K562 (cell line): Measurements from ENCODE around the gene AFDN. TPM values are rescaled to one million over a fixed set of nuclear protein-coding genes. Genes with fewer than 3 reads are reported as not detected.
A peak's percentile ranks its signal among the peaks of the same experiment; 100 is the strongest.

Experiments
- CBFB ChIP-seq: sonication (generic); formaldehyde crosslinking; IDR thresholded peaks from 2 replicates; pipeline ENCODE4 v1.4.0; 2020; ENCODE audit warnings: mild to moderate bottlenecking, missing genetic modification reagents
- CEBPZ ChIP-seq: fragments of 150-350 bp; IDR thresholded peaks from 2 replicates; pipeline ENCODE4 v1.6.1; 2014; ENCODE audit warnings: low read depth, mild to moderate bottlenecking, low read length, borderline replicate concordance
- E2F6 ChIP-seq, 2 experiments: IDR thresholded peaks; 2 replicates each; pipeline ENCODE4 v1.6.1; 2011; ENCODE audit warnings: borderline replicate concordance in 1 of 2, control low read depth in 1 of 2, low read depth in 1 of 2, low read length in 1 of 2, mild to moderate bottlenecking in 1 of 2, mixed read lengths in 1 of 2, moderate library complexity in 1 of 2; ENCODE audit not compliant: insufficient read depth in 1 of 2, insufficient read length in 1 of 2, poor library complexity in 1 of 2, severe bottlenecking in 1 of 2; ENCODE audit errors: extremely low read depth in 1 of 2
- ELF2 ChIP-seq: fragments of 250-450 bp; sonication (Bioruptor Pico); IDR thresholded peaks from 2 replicates; pipeline ENCODE4 v1.5.0; 2021; ENCODE audit warnings: mild to moderate bottlenecking
- FOXJ2 ChIP-seq: fragments of 200-800 bp; sonication (Bioruptor generic); IDR thresholded peaks from 2 replicates; pipeline ENCODE4 v1.6.1; 2016; ENCODE audit warnings: missing genetic modification characterization, missing compliant biosample characterization
- FOXK2 ChIP-seq, 2 experiments: fragments of 450-650 bp; IDR thresholded peaks in 1 of 2; conservative IDR thresholded peaks in 1 of 2; 2 replicates each; pipeline ENCODE4 v1.6.1; 2016; ENCODE audit warnings: low read depth in 2 of 2, mild to moderate bottlenecking in 1 of 2
- IFI16 ChIP-seq: fragments of 250-450 bp; sonication (Bioruptor Pico); IDR thresholded peaks from 2 replicates; pipeline ENCODE4 v2.1.2; 2022; ENCODE audit warnings: mild to moderate bottlenecking, inconsistent platforms
- JUND ChIP-seq, 2 experiments: IDR thresholded peaks; 2 replicates in 1 of 2; 3 replicates in 1 of 2; pipeline ENCODE4 v1.6.1; 2011; ENCODE audit warnings: borderline replicate concordance in 2 of 2, low read depth in 2 of 2, low read length in 2 of 2, improper control_type of control experiment in 1 of 2, missing biosample characterization in 1 of 2, missing genetic modification characterization in 1 of 2, missing genetic modification reagents in 1 of 2
- MAFK ChIP-seq: IDR thresholded peaks from 2 replicates; pipeline ENCODE4 v1.6.1; 2011; ENCODE audit warnings: low read length, improper control_type of control experiment
- MEF2A ChIP-seq: IDR thresholded peaks from 2 replicates; pipeline ENCODE4 v1.6.1; 2011; ENCODE audit warnings: low read depth, mild to moderate bottlenecking, low read length, moderate library complexity; ENCODE audit not compliant: control insufficient read depth
- MYC ChIP-seq, 2 experiments: fragments of 250-450 bp in 1 of 2; sonication (Bioruptor Pico) in 1 of 2; IDR thresholded peaks; 2 replicates each; pipeline versions ENCODE4 v1.5.1 to v1.6.1; 2012 to 2021; ENCODE audit warnings: low read depth in 2 of 2, borderline replicate concordance in 1 of 2, improper control_type of control experiment in 1 of 2, low read length in 1 of 2, mild to moderate bottlenecking in 1 of 2, moderate library complexity in 1 of 2
- NR2C1 ChIP-seq, 2 experiments: fragments of 450-650 bp; IDR thresholded peaks; 2 replicates each; pipeline ENCODE4 v1.6.1; 2017; ENCODE audit warnings: mild to moderate bottlenecking in 2 of 2, antibody characterized with exemption in 1 of 2, inconsistent platforms in 1 of 2, missing compliant biosample characterization in 1 of 2, missing genetic modification characterization in 1 of 2
- RBM22 ChIP-seq: fragments of 200-400 bp; formaldehyde crosslinking; IDR thresholded peaks from 2 replicates; pipeline ENCODE4 v1.6.1; 2018; ENCODE audit warnings: low read length, low read depth; ENCODE audit not compliant: poor library complexity, severe bottlenecking
- SMAD1 ChIP-seq: fragments of 150-350 bp; IDR thresholded peaks from 2 replicates; pipeline ENCODE4 v1.6.1; 2014; ENCODE audit warnings: low read length, low read depth; ENCODE audit not compliant: partially characterized antibody
- XRCC4 ChIP-seq: IDR thresholded peaks from one replicate; pipeline ENCODE4 v1.6.1; 2011; ENCODE audit not compliant: insufficient read depth, insufficient read length; ENCODE audit errors: extremely low read depth
- ZFP1 ChIP-seq: fragments of 450-650 bp; formaldehyde crosslinking; IDR thresholded peaks from 2 replicates; pipeline ENCODE4 v1.4.0; 2020; ENCODE audit warnings: mild to moderate bottlenecking, mixed read lengths
- ZNF134 ChIP-seq: fragments of 250-450 bp; sonication (Bioruptor Pico); conservative IDR thresholded peaks from 2 replicates; pipeline ENCODE4 v1.4.0; 2020
- ZNF224 ChIP-seq: sonication (generic); formaldehyde crosslinking; IDR thresholded peaks from 2 replicates; pipeline ENCODE4 v1.8.0; 2022; ENCODE audit warnings: mild to moderate bottlenecking, missing genetic modification reagents
- ZNF274 ChIP-seq: IDR thresholded peaks from 2 replicates; pipeline ENCODE4 v1.6.1; 2011; ENCODE audit warnings: low read depth, mild to moderate bottlenecking, low read length, moderate library complexity, borderline replicate concordance
- ZNF717 ChIP-seq: fragments of 250-450 bp; sonication (Bioruptor Pico); IDR thresholded peaks from 2 replicates; pipeline ENCODE4 v1.5.0; 2021
- polyA plus RNA-seq, 8 experiments: library from polyadenylated mRNA; depleted of rRNA in 4 of 8; stranded (reverse) in 5 of 8; unstranded in 3 of 8; fragments of >200 nt; fragmentation: Nextera tagmentation in 2 of 8; fragmentation: Illumina TruSeq in 1 of 8; extraction: Ambion mirVana in 2 of 8; extraction: Trizol in 1 of 8; gene quantifications; 2 replicates each; pipeline versions ENCODE4 v1.2.1 to v1.2.3, GENCODE V29; 2011 to 2014; ENCODE audit warnings: inconsistent platforms in 1 of 8, missing spikeins in 1 of 8
- total RNA-seq, 7 experiments: library from RNA; depleted of rRNA in 6 of 7; stranded (reverse); fragments of >200 nt in 6 of 7; fragmentation: Illumina TruSeq in 2 of 7; extraction: Trizol in 2 of 7; gene quantifications; 2 replicates each; pipeline versions ENCODE4 v1.2.1 to v1.2.3, GENCODE V29; 2011 to 2021; ENCODE audit warnings: low replicate concordance in 1 of 7

AFDN gene
- total and polyA plus RNA-seq, 9 of the 15 experiments (the other 6 are each of a cell fraction or from before 2014, with no cell fraction given), result 7.2 to 129 (median 105) TPM

GRCh38 chr6:167825332-167826229 is 1.1 kb upstream of the AFDN start (continued):
- TF ChIP-seq MYC (IDR thresholded peaks at IDR 0.05; ENCODE audit: low read depth, low read length) (peak; percentile 59), MYC (CRISPR knock-in tag; IDR thresholded peaks at IDR 0.05; ENCODE audit: borderline replicate concordance, low read depth) (no peak), FOXK2 (conservative IDR thresholded peaks at IDR 0.05 in 1 of 2, IDR thresholded peaks at IDR 0.05 in 1 of 2; ENCODE audit: low read depth in 2 of 2) (no peak; a peak in 1 of 4 replicates), XRCC4 (no peak), ELF2 (CRISPR knock-in tag) (no peak), FOXJ2 (tag) (no peak), ZNF274 (no peak), CEBPZ (no peak), ZNF134 (CRISPR knock-in tag) (no peak), MEF2A (no peak), CBFB (CRISPR knock-in tag) (no peak), ZFP1 (0 out of 2 replicates have a peak, but pooled peaks have one; percentile 18), RBM22 (no peak), JUND (IDR thresholded peaks at IDR 0.05; ENCODE audit: borderline replicate concordance, low read depth, low read length) (0 out of 2 replicates have a peak, but pooled peaks have one; percentile 2), JUND (tag; IDR thresholded peaks at IDR 0.05; ENCODE audit: borderline replicate concordance, low read depth, low read length) (no peak; the same call in 2 of the 3 replicates), IFI16 (no peak), E2F6 (IDR thresholded peaks at IDR 0.05; ENCODE audit: borderline replicate concordance in 1 of 2, extremely low read depth in 1 of 2, insufficient read depth in 1 of 2, insufficient read length in 1 of 2, low read depth in 1 of 2, low read length in 1 of 2, poor library complexity in 1 of 2, severe bottlenecking in 1 of 2) (peak in 1 of 2 experiments; percentile 74), ZNF224 (no peak), ZNF717 (CRISPR knock-in tag) (no peak), NR2C1 (IDR thresholded peaks at IDR 0.05) (no peak), NR2C1 (tag; IDR thresholded peaks at IDR 0.05) (peak; percentile 18; the same call in 1 of the 2 replicates), MAFK (no peak), SMAD1 (no peak)
